Thoracic aorta (tissue), 2 donors: Measurements from ENCODE around the gene FAM9A. TPM values are rescaled to one million over a fixed set of nuclear protein-coding genes. Genes with fewer than 3 reads are reported as not detected.

ENCODE experiments used
- ATAC-seq: fragments of 150-250 bp; one replicate; pipeline ENCODE4 v1.8.0; 2017; ENCODE audit warnings: low read depth; ENCODE audit not compliant: insufficient number of reproducible peaks, low FRiP score
- DNase-seq: peaks from one replicate; pipeline ENCODE4 v3.0.0-alpha.2; 2020; ENCODE audit warnings: low spot score
- H3K27ac ChIP-seq, 2 donors: fragments of 200-600 bp; sonication (generic); 1 replicate in 1 of 2; 2 replicates in 1 of 2; pipeline ENCODE4 v1.5.1; 2016; ENCODE audit warnings: mild to moderate bottlenecking in 2 of 2, moderate library complexity in 2 of 2
- H3K27me3 ChIP-seq: fragments of 200-600 bp; sonication (generic); replicated peaks from 2 replicates; pipeline ENCODE4 v1.6.0; 2016; ENCODE audit warnings: mild to moderate bottlenecking; ENCODE audit not compliant: insufficient read depth
- H3K36me3 ChIP-seq: fragments of 200-600 bp; sonication (generic); one replicate; pipeline ENCODE4 v1.5.1; 2016
- H3K4me1 ChIP-seq, 2 donors: fragments of 200-600 bp; sonication (generic); 1 replicate in 1 of 2; 2 replicates in 1 of 2; pipeline versions ENCODE4 v1.5.1 to v1.6.0; 2016; ENCODE audit warnings: low read depth in 2 of 2, mild to moderate bottlenecking in 1 of 2; ENCODE audit not compliant: control insufficient read depth in 1 of 2
- H3K4me3 ChIP-seq: fragments of 200-600 bp; sonication (generic); 2 replicates; pipeline ENCODE4 v1.5.1; 2016; ENCODE audit warnings: mild to moderate bottlenecking
- H3K9me3 ChIP-seq: fragments of 200-600 bp; sonication (generic); 2 replicates; pipeline ENCODE4 v1.5.1; 2016
- CTCF ChIP-seq: fragments of 200-600 bp; sonication (generic); IDR thresholded peaks from one replicate; pipeline ENCODE4 v1.5.1; 2019; ENCODE audit warnings: antibody characterized with exemption
- total RNA-seq, 2 donors: library from RNA; depleted of rRNA; stranded (reverse); fragments of >200 nt; gene quantifications; one replicate each; pipeline versions ENCODE4 v1.1.0 to v1.2.3, GENCODE V29; 2016

Gene FAM9A
- total RNA-seq, 2 donors from 2014 or later: not detected

GRCh38 chrX:8822002-8822401 lies 20.8 kb upstream of the FAM9A start:
- TF ChIP-seq CTCF: no peak
- Histone ChIP-seq H3K27me3 (no peaks in the 10 kb centered on the region), H3K4me3 (no peak overlapping the region), H3K4me1 (no peaks in the 10 kb centered on the region), H3K9me3 (no peaks in the 10 kb centered on the region), H3K27ac (no peak overlapping the region), H3K36me3 (no peaks in the 10 kb centered on the region)
- ATAC-seq: no peak
- DNase-seq: no peak

DNA sequence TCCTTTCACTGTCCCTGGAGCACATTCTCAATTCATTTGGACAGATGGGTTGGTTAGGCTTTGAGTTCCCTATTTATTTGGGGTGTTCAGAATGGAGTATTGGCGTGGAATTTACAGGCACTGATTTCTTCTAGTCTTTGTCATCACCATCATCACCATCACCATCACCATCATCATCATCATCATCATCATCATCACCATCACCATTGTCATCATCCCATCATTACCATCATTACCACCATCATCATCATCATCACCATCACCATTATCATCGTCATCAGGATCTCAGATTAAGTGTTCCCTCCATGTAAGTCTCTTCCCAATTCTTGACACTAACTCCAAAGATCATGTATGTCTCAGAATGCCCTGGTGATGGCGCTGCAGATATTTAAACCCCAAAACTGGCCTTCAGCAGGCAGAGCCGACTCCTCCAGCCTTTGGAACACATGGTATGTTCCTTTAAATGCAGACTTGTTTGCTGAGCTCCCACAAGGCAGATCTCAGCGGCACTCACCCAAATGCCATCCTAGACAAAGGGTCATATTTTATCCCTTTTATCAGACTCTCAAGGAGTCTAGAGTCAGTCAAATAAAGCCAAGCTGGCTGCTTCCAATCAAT lies 19.8 kb upstream of the FAM9A start:
- Histone ChIP-seq H3K36me3 (no peaks in the 10 kb centered on the region), H3K27me3 (no peaks in the 10 kb centered on the region), H3K27ac (no peak overlapping the region), H3K4me3 (no peak overlapping the region), H3K9me3 (no peaks in the 10 kb centered on the region), H3K4me1 (no peaks in the 10 kb centered on the region)
- no peak for TF ChIP-seq CTCF
- no peak for DNase-seq
- ATAC-seq: no peak

- DNase-seq (no peak), ATAC-seq (no peak)
- Histone ChIP-seq H3K9me3 (no peaks in the 10 kb centered on the region), H3K27me3 (no peaks in the 10 kb centered on the region), H3K4me1 (no peaks in the 10 kb centered on the region), H3K36me3 (no peaks in the 10 kb centered on the region), H3K27ac (no peak overlapping the region), H3K4me3 (no peak overlapping the region)
- TF ChIP-seq CTCF: peak; percentile 55
These were observed 14.4 kb upstream of the FAM9A start for GRCh38 chrX:8815460-8816065.

GRCh38 chrX:8813036-8813435 lies 11.9 kb upstream of the FAM9A start:
- no peak for ATAC-seq
- no peak for TF ChIP-seq CTCF
- H3K9me3 ChIP-seq: no peaks in the 10 kb centered on the region

DNA sequence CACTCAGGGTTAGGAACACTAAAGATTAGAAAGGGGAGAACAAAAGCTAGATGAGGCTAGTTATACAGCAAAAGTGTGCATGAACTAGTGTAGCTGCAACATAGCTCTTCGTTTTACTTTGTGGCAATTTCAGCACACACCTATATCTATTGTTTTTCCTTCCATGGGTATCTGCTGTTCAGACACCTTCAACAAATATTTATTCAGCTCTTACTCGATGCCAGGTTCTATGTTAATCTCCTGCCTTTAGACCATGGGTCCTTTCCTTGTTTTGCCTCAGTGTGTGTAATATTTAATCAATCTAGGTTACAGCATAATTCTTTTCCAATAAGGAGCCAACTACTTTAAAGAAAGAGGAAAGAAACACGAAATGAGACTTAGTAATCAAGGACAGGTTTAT lies 10.4 kb upstream of the FAM9A start:
- H3K9me3 ChIP-seq: no peaks in the 10 kb centered on the region
- DNase-seq: no peak
- H3K4me1 ChIP-seq: no peaks in the 10 kb centered on the region
- no peak overlapping the region for H3K4me3 ChIP-seq
- H3K27ac ChIP-seq: no peak overlapping the region
- no peaks in the 10 kb centered on the region for H3K27me3 ChIP-seq
- no peak for TF ChIP-seq CTCF
- H3K36me3 ChIP-seq: no peaks in the 10 kb centered on the region
- ATAC-seq: no peak

More at GRCh38 chrX:8813036-8813435, 11.9 kb upstream of the FAM9A start:
- H3K36me3 ChIP-seq: no peaks in the 10 kb centered on the region
- no peak overlapping the region for H3K27ac ChIP-seq
- no peak for DNase-seq
- H3K27me3 ChIP-seq: no peaks in the 10 kb centered on the region
- H3K4me1 ChIP-seq: no peaks in the 10 kb centered on the region
- no peak overlapping the region for H3K4me3 ChIP-seq
